Esophagus squamous epithelium (tissue), 5 donors: ENCODE results near the gene COMMD9. TPM values are rescaled to one million over a fixed set of nuclear protein-coding genes. Genes with fewer than 3 reads are reported as not detected.

ENCODE experiments used
- DNase-seq: peaks from one replicate; lab custom pipeline; 2025; lab: John Stamatoyannopoulos, UW
- H3K27ac ChIP-seq, 4 donors: fragments of 200-600 bp; sonication (generic); one replicate each; pipeline ENCODE4 v1.5.1; 2016 to 2019; ENCODE audit warnings: mild to moderate bottlenecking in 1 of 4
- H3K27me3 ChIP-seq, 4 donors: fragments of 200-600 bp; sonication (generic); 1 replicate in 3 of 4; 2 replicates in 1 of 4; pipeline versions ENCODE4 v1.5.1 to v1.6.0; 2017 to 2021; ENCODE audit warnings: antibody characterized with exemption in 1 of 4
- H3K36me3 ChIP-seq, 3 donors: fragments of 200-600 bp; sonication (generic); one replicate each; pipeline ENCODE4 v1.5.1; 2016 to 2019
- H3K4me1 ChIP-seq, 3 donors: fragments of 200-600 bp; sonication (generic); one replicate each; pipeline ENCODE4 v1.5.1; 2017 to 2019
- H3K4me3 ChIP-seq, 4 donors: fragments of 200-600 bp; sonication (generic); 1 replicate in 3 of 4; 2 replicates in 1 of 4; pipeline ENCODE4 v1.5.1; 2016 to 2019; ENCODE audit warnings: mild to moderate bottlenecking in 2 of 4, moderate library complexity in 1 of 4
- H3K9me3 ChIP-seq, 3 donors: fragments of 200-600 bp; sonication (generic); one replicate each; pipeline ENCODE4 v1.5.1; 2016 to 2019
- POLR2A ChIP-seq, 4 donors: fragments of 450-650 bp; IDR thresholded peaks; one replicate each; pipeline ENCODE4 v1.6.1; 2017; ENCODE audit warnings: antibody characterized with exemption in 4 of 4, mild to moderate bottlenecking in 4 of 4, moderate library complexity in 3 of 4
- WGBS, 2 donors: methylation state at CpG; one replicate each; pipeline ENCODE4 v1.1.5; 2018; 5-methylcytosine and 5-hydroxymethylcytosine counted together
- intact Hi-C: fragments of 100-400 bp; cut with DNase I; formaldehyde crosslinking; loops from one replicate; pipeline ENCODE4 v1.15.0; 2022
- total RNA-seq, 4 donors: library from RNA; depleted of rRNA; stranded (reverse); fragments of >200 nt; gene quantifications; one replicate each; pipeline ENCODE4 v1.1.0, GENCODE V29; 2016
- TF ChIP-seq, protein P1 (sequence below), 6 experiments: fragments of 450-650 bp in 4 of 6; fragments of 200-600 bp in 2 of 6; sonication (generic) in 2 of 6; IDR thresholded peaks; one replicate each; pipeline ENCODE4 v1.5.1; 2016 to 2019; ENCODE audit warnings: antibody characterized with exemption in 6 of 6, mild to moderate bottlenecking in 4 of 6, moderate library complexity in 4 of 6
- donor health status: DM: yes; HTN: yes; CAD: no.

COMMD9 gene
- total RNA-seq, 4 donors from 2014 or later, result 25.9 to 37.9 (median 37.1) TPM

DNA sequence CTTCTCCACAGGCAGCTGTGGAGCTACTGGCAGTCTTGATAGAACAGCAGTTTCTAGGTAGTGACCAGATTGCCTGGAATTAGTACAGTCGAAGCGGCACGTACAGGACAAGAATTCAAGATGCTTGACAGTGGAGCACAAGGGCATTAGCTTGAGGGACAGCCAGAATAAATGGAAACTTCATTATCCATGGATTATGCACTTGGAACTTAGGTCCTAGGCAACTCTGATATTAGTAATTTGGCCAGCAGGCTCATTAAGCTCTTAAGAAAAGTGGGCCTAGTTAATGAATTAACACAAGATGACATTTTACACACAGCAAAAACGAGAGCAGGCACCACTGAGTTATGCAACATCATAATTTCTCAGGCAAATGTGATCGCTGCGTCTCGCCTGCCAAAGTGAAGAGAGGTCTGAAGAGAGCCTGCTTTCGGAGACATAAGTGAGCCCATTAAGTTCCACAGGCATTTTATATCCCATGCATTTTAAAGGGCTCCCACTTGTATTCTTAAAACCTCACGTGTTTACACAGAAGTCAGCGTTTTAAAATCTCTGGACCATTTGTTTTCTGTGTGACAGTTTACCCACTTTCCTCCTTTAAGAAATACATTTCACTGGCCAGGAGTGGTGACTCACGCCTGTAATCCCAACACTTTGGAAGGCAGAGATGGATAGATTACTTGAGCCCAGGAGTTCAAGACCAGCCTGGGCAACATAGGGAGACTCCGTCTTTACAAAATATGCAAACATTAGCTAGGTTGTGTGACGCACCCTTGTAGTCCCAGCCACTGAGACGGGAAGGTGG, 66.2 kb downstream of the COMMD9 start:
- no peak overlapping the region for H3K4me3 ChIP-seq
- peak overlapping the region in 2 of 4 donors; percentile 7 to 32 for H3K27ac ChIP-seq
- no peak for DNase-seq
- WGBS, 2 donors, result 61 to 68% methylated on average over 14 of the region's 14 CpGs
- TF ChIP-seq, protein P1, sequence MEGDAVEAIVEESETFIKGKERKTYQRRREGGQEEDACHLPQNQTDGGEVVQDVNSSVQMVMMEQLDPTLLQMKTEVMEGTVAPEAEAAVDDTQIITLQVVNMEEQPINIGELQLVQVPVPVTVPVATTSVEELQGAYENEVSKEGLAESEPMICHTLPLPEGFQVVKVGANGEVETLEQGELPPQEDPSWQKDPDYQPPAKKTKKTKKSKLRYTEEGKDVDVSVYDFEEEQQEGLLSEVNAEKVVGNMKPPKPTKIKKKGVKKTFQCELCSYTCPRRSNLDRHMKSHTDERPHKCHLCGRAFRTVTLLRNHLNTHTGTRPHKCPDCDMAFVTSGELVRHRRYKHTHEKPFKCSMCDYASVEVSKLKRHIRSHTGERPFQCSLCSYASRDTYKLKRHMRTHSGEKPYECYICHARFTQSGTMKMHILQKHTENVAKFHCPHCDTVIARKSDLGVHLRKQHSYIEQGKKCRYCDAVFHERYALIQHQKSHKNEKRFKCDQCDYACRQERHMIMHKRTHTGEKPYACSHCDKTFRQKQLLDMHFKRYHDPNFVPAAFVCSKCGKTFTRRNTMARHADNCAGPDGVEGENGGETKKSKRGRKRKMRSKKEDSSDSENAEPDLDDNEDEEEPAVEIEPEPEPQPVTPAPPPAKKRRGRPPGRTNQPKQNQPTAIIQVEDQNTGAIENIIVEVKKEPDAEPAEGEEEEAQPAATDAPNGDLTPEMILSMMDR (IDR thresholded peaks at IDR 0.05), result no peak
- no peak for TF ChIP-seq POLR2A (IDR thresholded peaks at IDR 0.05)
- intact Hi-C loops, result no loop called here
- H3K4me1 ChIP-seq, result no peaks in the 10 kb centered on the region
- H3K27me3 ChIP-seq, result no peaks in the 10 kb centered on the region
- H3K9me3 ChIP-seq, result peaks cover 0 to 7% (median 5%) of the 10 kb centered on the region in 3 donors
- H3K36me3 ChIP-seq, result peaks cover 0 to 13% (median 0%) of the 10 kb centered on the region in 3 donors

Other genes with a start within 250 kb of the COMMD9 start
- 1 to 10 TPM; 1.4 to 5.7 (median 1.8) TPM for gene PRR5L, start 6.9 kb upstream of the COMMD9 start, total RNA-seq
- 10 to 100 TPM in 1 of 4 donors, 1 to 10 TPM in 3; 7.8 to 12.2 (median 7.9) TPM for gene TRAF6, start 220.8 kb upstream of the COMMD9 start, total RNA-seq